ENCODE measurements around the gene NTNG1. TPM values are rescaled to one million over a fixed set of nuclear protein-coding genes. Genes with fewer than 3 reads are reported as not detected.

NTNG1 gene
- total and polyA plus RNA-seq, 2 of the 8 experiments (the other 6 are each of a cell fraction or from before 2014, with no cell fraction given), result 1.2 to 4.1 TPM

DNA sequence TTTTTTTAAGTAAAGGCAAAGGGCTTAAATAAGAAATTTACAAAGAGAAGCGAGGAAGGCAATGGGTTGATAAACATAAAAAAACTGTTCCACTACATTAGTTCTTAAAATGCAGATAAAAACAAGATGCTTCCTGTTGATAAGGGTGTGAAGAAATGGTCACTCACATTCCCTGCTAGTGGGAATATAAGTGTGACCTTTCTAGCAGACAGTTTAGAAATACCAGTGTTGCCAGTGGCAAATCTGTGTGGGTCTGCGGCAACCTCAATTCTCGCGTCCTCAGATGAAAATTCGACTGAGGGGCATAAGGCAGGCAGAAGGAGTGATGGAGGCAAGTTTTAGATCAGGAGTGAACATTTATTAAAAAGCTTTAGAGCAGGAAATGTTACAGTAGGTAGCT, 151.1 kb downstream of the NTNG1 start (continued):
- TF ChIP-seq CBX8 (IDR thresholded peaks at IDR 0.05; ENCODE audit: borderline replicate concordance, low read depth, low read length) (no peak), ATF3 (IDR thresholded peaks at IDR 0.05; ENCODE audit: insufficient read depth, low read depth, low read length) (no peak), PHF8 (conservative IDR thresholded peaks at IDR 0.05; ENCODE audit: low read depth, low read length) (no peak), SP2 (IDR thresholded peaks at IDR 0.05; ENCODE audit: low read length) (no peak), TBP (IDR thresholded peaks at IDR 0.05; ENCODE audit: low read depth, low read length) (no peak), GABPA (IDR thresholded peaks at IDR 0.05; ENCODE audit: borderline replicate concordance, insufficient read depth, low read length) (no peak)
